ENCODE data around the gene SDR42E2.

SDR42E2 gene

GRCh38 chr16:22161999-22162655, at the start of gene SDR42E2:
TSS of gene SDR42E2 (plus strand) at chr16:22162506. CDS start at chr16:22165583, 3,077 bp downstream.
- Histone ChIP-seq H3K36me3 (replicated peaks; ENCODE audit: low read depth, low read length) (no peaks in the 10 kb centered on the region), H3K27ac (ENCODE audit: low read length) (no peak within 1 kb of the TSS), H2AFZ (ENCODE audit: low read depth, low read length) (no peak within 1 kb of the TSS), H3K9me3 (ENCODE audit: insufficient read depth, low read length) (no peaks in the 10 kb centered on the region), H3K4me2 (ENCODE audit: low read length) (no peak within 1 kb of the TSS), H3K4me1 (ENCODE audit: low read length) (no peaks in the 10 kb centered on the region), H3K4me3 (ENCODE audit: low read length) (no peak within 1 kb of the TSS), H4K20me1 (ENCODE audit: insufficient read depth, low read length) (no peaks in the 10 kb centered on the region), H3K27me3 (ENCODE audit: low read depth, low read length) (0 out of 2 replicates have a peak, but pooled peaks cover 4% of the 10 kb centered on the region), H3K9ac (ENCODE audit: low read length) (no peak within 1 kb of the TSS), H3K79me2 (ENCODE audit: low read length) (no peaks in the 10 kb centered on the region)
- TF ChIP-seq, protein P1, sequence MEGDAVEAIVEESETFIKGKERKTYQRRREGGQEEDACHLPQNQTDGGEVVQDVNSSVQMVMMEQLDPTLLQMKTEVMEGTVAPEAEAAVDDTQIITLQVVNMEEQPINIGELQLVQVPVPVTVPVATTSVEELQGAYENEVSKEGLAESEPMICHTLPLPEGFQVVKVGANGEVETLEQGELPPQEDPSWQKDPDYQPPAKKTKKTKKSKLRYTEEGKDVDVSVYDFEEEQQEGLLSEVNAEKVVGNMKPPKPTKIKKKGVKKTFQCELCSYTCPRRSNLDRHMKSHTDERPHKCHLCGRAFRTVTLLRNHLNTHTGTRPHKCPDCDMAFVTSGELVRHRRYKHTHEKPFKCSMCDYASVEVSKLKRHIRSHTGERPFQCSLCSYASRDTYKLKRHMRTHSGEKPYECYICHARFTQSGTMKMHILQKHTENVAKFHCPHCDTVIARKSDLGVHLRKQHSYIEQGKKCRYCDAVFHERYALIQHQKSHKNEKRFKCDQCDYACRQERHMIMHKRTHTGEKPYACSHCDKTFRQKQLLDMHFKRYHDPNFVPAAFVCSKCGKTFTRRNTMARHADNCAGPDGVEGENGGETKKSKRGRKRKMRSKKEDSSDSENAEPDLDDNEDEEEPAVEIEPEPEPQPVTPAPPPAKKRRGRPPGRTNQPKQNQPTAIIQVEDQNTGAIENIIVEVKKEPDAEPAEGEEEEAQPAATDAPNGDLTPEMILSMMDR (IDR thresholded peaks at IDR 0.05; ENCODE audit: low read depth, low read length): no peak
- no peak for TF ChIP-seq EZH2phosphoT487 (IDR thresholded peaks at IDR 0.05; ENCODE audit: low read depth)

- Histone ChIP-seq H3K9me3 (ENCODE audit: insufficient read depth, low read length) (no peaks in the 10 kb centered on the region), H3K4me2 (ENCODE audit: low read length) (no peak overlapping the region), H3K36me3 (replicated peaks; ENCODE audit: low read depth, low read length) (no peaks in the 10 kb centered on the region), H2AFZ (ENCODE audit: low read depth, low read length) (no peak overlapping the region), H3K27ac (ENCODE audit: low read length) (no peak overlapping the region), H3K9ac (ENCODE audit: low read length) (no peak overlapping the region), H4K20me1 (ENCODE audit: insufficient read depth, low read length) (no peaks in the 10 kb centered on the region), H3K4me3 (ENCODE audit: low read length) (no peak overlapping the region), H3K4me1 (ENCODE audit: low read length) (no peaks in the 10 kb centered on the region), H3K79me2 (ENCODE audit: low read length) (no peaks in the 10 kb centered on the region), H3K27me3 (ENCODE audit: low read depth, low read length) (no peaks in the 10 kb centered on the region)
- no peak for TF ChIP-seq EZH2phosphoT487 (IDR thresholded peaks at IDR 0.05; ENCODE audit: low read depth)
Measured at GRCh38 chr16:22116095-22116700, 46.1 kb upstream of the SDR42E2 start.

DNA sequence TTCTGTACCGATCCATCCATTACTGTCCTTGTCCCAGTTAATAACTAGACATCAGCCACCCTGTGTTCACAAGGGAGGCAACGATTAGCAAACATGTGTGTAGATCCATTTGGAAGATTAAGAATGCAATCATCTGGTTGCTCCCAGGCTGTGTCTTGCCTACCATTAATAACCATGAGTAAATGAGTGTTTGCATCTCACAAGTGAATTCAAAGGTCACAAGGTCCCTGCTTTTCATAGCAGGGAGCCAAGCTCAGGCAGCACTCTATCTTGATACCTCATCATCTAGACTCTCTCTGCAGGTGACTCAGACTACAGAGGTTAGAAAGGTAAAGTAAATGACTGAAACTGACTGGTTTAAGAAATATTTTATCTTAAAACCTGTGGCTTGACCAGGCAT, 44.7 kb upstream of the SDR42E2 start:
- H3K79me2 ChIP-seq (ENCODE audit: low read length): no peaks in the 10 kb centered on the region
- no peak overlapping the region for H3K27ac ChIP-seq (ENCODE audit: low read length)
- no peaks in the 10 kb centered on the region for H3K36me3 ChIP-seq (replicated peaks; ENCODE audit: low read depth, low read length)
- H3K4me2 ChIP-seq (ENCODE audit: low read length): no peak overlapping the region
- TF ChIP-seq, protein P1 (IDR thresholded peaks at IDR 0.05; ENCODE audit: low read depth, low read length): no peak
- no peak for TF ChIP-seq EZH2phosphoT487 (IDR thresholded peaks at IDR 0.05; ENCODE audit: low read depth)
- H4K20me1 ChIP-seq (ENCODE audit: insufficient read depth, low read length): no peaks in the 10 kb centered on the region
- no peak overlapping the region for H3K9ac ChIP-seq (ENCODE audit: low read length)
- no peak overlapping the region for H2AFZ ChIP-seq (ENCODE audit: low read depth, low read length)
- H3K4me3 ChIP-seq (ENCODE audit: low read length): no peak overlapping the region
- H3K4me1 ChIP-seq (ENCODE audit: low read length): no peaks in the 10 kb centered on the region
- no peaks in the 10 kb centered on the region for H3K27me3 ChIP-seq (ENCODE audit: low read depth, low read length)
- H3K9me3 ChIP-seq (ENCODE audit: insufficient read depth, low read length): no peaks in the 10 kb centered on the region

- TF ChIP-seq, protein P1 (IDR thresholded peaks at IDR 0.05; ENCODE audit: low read depth, low read length): no peak
- no peak for TF ChIP-seq EZH2phosphoT487 (IDR thresholded peaks at IDR 0.05; ENCODE audit: low read depth)
- no peaks in the 10 kb centered on the region for H3K36me3 ChIP-seq (replicated peaks; ENCODE audit: low read depth, low read length)
- H3K27ac ChIP-seq (ENCODE audit: low read length): no peak overlapping the region
- no peak overlapping the region for H3K4me3 ChIP-seq (ENCODE audit: low read length)
- H3K27me3 ChIP-seq (ENCODE audit: low read depth, low read length): no peaks in the 10 kb centered on the region
- no peaks in the 10 kb centered on the region for H3K79me2 ChIP-seq (ENCODE audit: low read length)
- H3K4me2 ChIP-seq (ENCODE audit: low read length): no peak overlapping the region
- no peaks in the 10 kb centered on the region for H4K20me1 ChIP-seq (ENCODE audit: insufficient read depth, low read length)
- no peak overlapping the region for H3K9ac ChIP-seq (ENCODE audit: low read length)
- H2AFZ ChIP-seq (ENCODE audit: low read depth, low read length): no peak overlapping the region
- H3K4me1 ChIP-seq (ENCODE audit: low read length): no peaks in the 10 kb centered on the region
- no peaks in the 10 kb centered on the region for H3K9me3 ChIP-seq (ENCODE audit: insufficient read depth, low read length)
Measured at GRCh38 chr16:22120440-22120839, 41.9 kb upstream of the SDR42E2 start.
